BLaER1 (cell line): ENCODE results near the gene LIX1L.

ENCODE experiments used
- H3K27ac ChIP-seq: shearing (Covaris generic); formaldehyde crosslinking; 2 replicates; pipeline ENCODE4 v1.8.1; 2022
- H3K27me3 ChIP-seq: shearing (Covaris generic); formaldehyde crosslinking; 2 replicates; pipeline ENCODE4 v1.8.1; 2022
- H3K36me3 ChIP-seq: shearing (Covaris generic); formaldehyde crosslinking; 2 replicates; pipeline ENCODE4 v1.8.1; 2022
- H3K4me1 ChIP-seq: shearing (Covaris generic); formaldehyde crosslinking; 2 replicates; pipeline ENCODE4 v1.8.1; 2022
- H3K4me2 ChIP-seq: shearing (Covaris generic); formaldehyde crosslinking; 2 replicates; pipeline ENCODE4 v1.8.1; 2022
- H3K4me3 ChIP-seq: shearing (Covaris generic); formaldehyde crosslinking; 2 replicates; pipeline ENCODE4 v1.8.1; 2022
- H3K9ac ChIP-seq: shearing (Covaris generic); formaldehyde crosslinking; 2 replicates; pipeline ENCODE4 v1.8.1; 2022
- H3K9me3 ChIP-seq: shearing (Covaris generic); formaldehyde crosslinking; 2 replicates; pipeline ENCODE4 v1.8.1; 2022
- H4K20me1 ChIP-seq: shearing (Covaris generic); formaldehyde crosslinking; 2 replicates; pipeline ENCODE4 v1.8.1; 2022
- Cebpa-rat ChIP-seq: shearing (Covaris generic); IDR thresholded peaks from 2 replicates; pipeline ENCODE4 v1.8.1; 2022

Gene LIX1L

GRCh38 chr1:145994391-145995120 lies 36.7 kb upstream of the LIX1L start:
- H3K36me3 ChIP-seq, result peaks cover 34% of the 10 kb centered on the region
- no peak for TF ChIP-seq Cebpa-rat
- peak overlapping the region; percentile 98 for H3K9ac ChIP-seq
- H3K27me3 ChIP-seq, result no peaks in the 10 kb centered on the region
- peaks cover 60% of the 10 kb centered on the region for H4K20me1 ChIP-seq
- peak overlapping the region; percentile 82 for H3K4me3 ChIP-seq
- peaks cover 55% of the 10 kb centered on the region for H3K4me1 ChIP-seq
- H3K27ac ChIP-seq, result peak overlapping the region; percentile 89
- H3K4me2 ChIP-seq, result peak overlapping the region; percentile 93
- H3K9me3 ChIP-seq, result no peaks in the 10 kb centered on the region

GRCh38 chr1:145993618-145994390 lies 36.0 kb upstream of the LIX1L start:
- Histone ChIP-seq H3K4me3 (peak overlapping the region; percentile 82), H4K20me1 (peaks cover 60% of the 10 kb centered on the region), H3K9ac (peak overlapping the region; percentile 98), H3K9me3 (no peaks in the 10 kb centered on the region), H3K4me1 (peaks cover 48% of the 10 kb centered on the region), H3K27me3 (no peaks in the 10 kb centered on the region), H3K4me2 (peak overlapping the region; percentile 93), H3K27ac (no peak overlapping the region), H3K36me3 (peaks cover 34% of the 10 kb centered on the region)
- TF ChIP-seq Cebpa-rat, result no peak

GRCh38 chr1:145992958-145993617 lies 35.3 kb upstream of the LIX1L start:
- H4K20me1 ChIP-seq, result peaks cover 60% of the 10 kb centered on the region
- no peak for TF ChIP-seq Cebpa-rat
- peaks cover 34% of the 10 kb centered on the region for H3K36me3 ChIP-seq
- peaks cover 47% of the 10 kb centered on the region for H3K4me1 ChIP-seq
- no peak overlapping the region for H3K27ac ChIP-seq
- H3K9ac ChIP-seq, result peak overlapping the region; percentile 98
- peak overlapping the region; percentile 82 for H3K4me3 ChIP-seq
- H3K27me3 ChIP-seq, result no peaks in the 10 kb centered on the region
- peak overlapping the region; percentile 93 for H3K4me2 ChIP-seq
- H3K9me3 ChIP-seq, result no peaks in the 10 kb centered on the region

GRCh38 chr1:145992502-145992936 lies 34.7 kb upstream of the LIX1L start:
- no peak for TF ChIP-seq Cebpa-rat
- peak overlapping the region; percentile 82 for H3K4me3 ChIP-seq

GRCh38 chr1:145991735-145992412 lies 34.1 kb upstream of the LIX1L start:
- no peaks in the 10 kb centered on the region for H3K27me3 ChIP-seq
- TF ChIP-seq Cebpa-rat, result no peak
- H3K4me2 ChIP-seq, result peak overlapping the region; percentile 93; the same call in 1 of the 2 replicates
- H3K4me1 ChIP-seq, result peaks cover 35% of the 10 kb centered on the region
- peaks cover 60% of the 10 kb centered on the region for H4K20me1 ChIP-seq
- H3K4me3 ChIP-seq, result no peak overlapping the region
- H3K9me3 ChIP-seq, result no peaks in the 10 kb centered on the region
- H3K9ac ChIP-seq, result no peak overlapping the region
- no peak overlapping the region for H3K27ac ChIP-seq
- H3K36me3 ChIP-seq, result peaks cover 34% of the 10 kb centered on the region

More at GRCh38 chr1:145992502-145992936, 34.7 kb upstream of the LIX1L start:
- peaks cover 34% of the 10 kb centered on the region for H3K36me3 ChIP-seq
- no peak overlapping the region for H3K27ac ChIP-seq
- H3K9ac ChIP-seq, result peak overlapping the region; percentile 98; the same call in 1 of the 2 replicates
- no peaks in the 10 kb centered on the region for H3K27me3 ChIP-seq
- H4K20me1 ChIP-seq, result peaks cover 60% of the 10 kb centered on the region
- H3K9me3 ChIP-seq, result no peaks in the 10 kb centered on the region
- peaks cover 41% of the 10 kb centered on the region for H3K4me1 ChIP-seq
- peak overlapping the region; percentile 93 for H3K4me2 ChIP-seq

- Histone ChIP-seq H3K4me3 (no peak overlapping the region), H3K4me2 (no peak overlapping the region), H4K20me1 (peaks cover 53% of the 10 kb centered on the region), H3K9me3 (no peaks in the 10 kb centered on the region), H3K4me1 (peaks cover 38% of the 10 kb centered on the region), H3K27me3 (no peaks in the 10 kb centered on the region), H3K27ac (no peak overlapping the region), H3K36me3 (peaks cover 33% of the 10 kb centered on the region), H3K9ac (no peak overlapping the region)
- no peak for TF ChIP-seq Cebpa-rat
Measured at GRCh38 chr1:145990249-145990855, 32.5 kb upstream of the LIX1L start.

- Histone ChIP-seq H3K4me3 (no peak overlapping the region), H3K4me1 (peaks cover 32% of the 10 kb centered on the region), H4K20me1 (peaks cover 37% of the 10 kb centered on the region), H3K36me3 (peaks cover 17% of the 10 kb centered on the region), H3K4me2 (no peak overlapping the region), H3K27me3 (no peaks in the 10 kb centered on the region), H3K9me3 (no peaks in the 10 kb centered on the region), H3K9ac (no peak overlapping the region), H3K27ac (no peak overlapping the region)
- TF ChIP-seq Cebpa-rat, result no peak
Measured at GRCh38 chr1:145988773-145989172, 31.0 kb upstream of the LIX1L start.

- H3K27ac ChIP-seq, result no peak overlapping the region
Measured at GRCh38 chr1:145987926-145988325, 30.1 kb upstream of the LIX1L start.

GRCh38 chr1:145986551-145986950 lies 28.7 kb upstream of the LIX1L start:
- H3K27ac ChIP-seq, result no peak overlapping the region

More at GRCh38 chr1:145987926-145988325, 30.1 kb upstream of the LIX1L start:
- Histone ChIP-seq H3K4me2 (no peak overlapping the region), H3K36me3 (peaks cover 9% of the 10 kb centered on the region), H3K9me3 (no peaks in the 10 kb centered on the region), H3K9ac (no peak overlapping the region), H3K4me1 (peaks cover 24% of the 10 kb centered on the region), H3K4me3 (no peak overlapping the region), H4K20me1 (peaks cover 29% of the 10 kb centered on the region), H3K27me3 (no peaks in the 10 kb centered on the region)
- no peak for TF ChIP-seq Cebpa-rat

More at GRCh38 chr1:145986551-145986950, 28.7 kb upstream of the LIX1L start:
- Histone ChIP-seq H3K9ac (no peak overlapping the region), H4K20me1 (peaks cover 15% of the 10 kb centered on the region; the same call in 1 of the 2 replicates), H3K4me1 (peaks cover 14% of the 10 kb centered on the region), H3K4me3 (no peak overlapping the region), H3K36me3 (no peaks in the 10 kb centered on the region), H3K4me2 (no peak overlapping the region), H3K27me3 (no peaks in the 10 kb centered on the region), H3K9me3 (no peaks in the 10 kb centered on the region)
- no peak for TF ChIP-seq Cebpa-rat
